VCaP (cell line): ENCODE data around the gene ZBTB5.

Experiments
- H3K27ac ChIP-seq: fragments of 450-650 bp; 2 replicates; pipeline ENCODE4 v1.5.1; 2017
- TF ChIP-seq, protein P1 (sequence below): fragments of 450-650 bp; conservative IDR thresholded peaks from 2 replicates; pipeline ENCODE4 v1.5.1; 2017; ENCODE audit warnings: mild to moderate bottlenecking, moderate library complexity

Gene ZBTB5

DNA sequence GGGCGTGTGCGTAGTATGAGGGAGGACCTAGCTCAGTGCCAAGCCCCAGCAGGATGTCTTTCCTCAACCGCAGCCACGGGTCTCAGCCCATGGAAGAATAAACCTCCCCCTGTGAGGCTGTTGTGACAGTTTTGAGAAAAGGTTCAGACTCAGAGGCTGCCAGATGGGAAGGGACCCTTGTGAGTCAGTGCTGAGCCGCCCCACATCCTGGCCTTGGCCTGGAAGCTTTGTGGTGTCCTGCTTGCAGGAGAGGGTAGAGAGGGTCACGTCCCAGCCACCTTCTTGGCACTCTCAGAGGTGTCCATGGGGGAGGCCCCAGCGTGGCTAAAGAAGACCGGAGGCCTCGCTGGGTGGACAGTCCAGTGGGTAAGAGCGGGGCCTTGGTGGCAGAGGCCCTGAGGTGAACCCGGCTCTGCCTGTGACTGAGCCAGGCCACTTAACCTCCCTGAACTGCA lies 39.9 kb downstream of the ZBTB5 start:
- peak overlapping the region; percentile 96; the same call in 1 of the 2 replicates for H3K27ac ChIP-seq
- TF ChIP-seq, protein P1, sequence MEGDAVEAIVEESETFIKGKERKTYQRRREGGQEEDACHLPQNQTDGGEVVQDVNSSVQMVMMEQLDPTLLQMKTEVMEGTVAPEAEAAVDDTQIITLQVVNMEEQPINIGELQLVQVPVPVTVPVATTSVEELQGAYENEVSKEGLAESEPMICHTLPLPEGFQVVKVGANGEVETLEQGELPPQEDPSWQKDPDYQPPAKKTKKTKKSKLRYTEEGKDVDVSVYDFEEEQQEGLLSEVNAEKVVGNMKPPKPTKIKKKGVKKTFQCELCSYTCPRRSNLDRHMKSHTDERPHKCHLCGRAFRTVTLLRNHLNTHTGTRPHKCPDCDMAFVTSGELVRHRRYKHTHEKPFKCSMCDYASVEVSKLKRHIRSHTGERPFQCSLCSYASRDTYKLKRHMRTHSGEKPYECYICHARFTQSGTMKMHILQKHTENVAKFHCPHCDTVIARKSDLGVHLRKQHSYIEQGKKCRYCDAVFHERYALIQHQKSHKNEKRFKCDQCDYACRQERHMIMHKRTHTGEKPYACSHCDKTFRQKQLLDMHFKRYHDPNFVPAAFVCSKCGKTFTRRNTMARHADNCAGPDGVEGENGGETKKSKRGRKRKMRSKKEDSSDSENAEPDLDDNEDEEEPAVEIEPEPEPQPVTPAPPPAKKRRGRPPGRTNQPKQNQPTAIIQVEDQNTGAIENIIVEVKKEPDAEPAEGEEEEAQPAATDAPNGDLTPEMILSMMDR: no peak

DNA sequence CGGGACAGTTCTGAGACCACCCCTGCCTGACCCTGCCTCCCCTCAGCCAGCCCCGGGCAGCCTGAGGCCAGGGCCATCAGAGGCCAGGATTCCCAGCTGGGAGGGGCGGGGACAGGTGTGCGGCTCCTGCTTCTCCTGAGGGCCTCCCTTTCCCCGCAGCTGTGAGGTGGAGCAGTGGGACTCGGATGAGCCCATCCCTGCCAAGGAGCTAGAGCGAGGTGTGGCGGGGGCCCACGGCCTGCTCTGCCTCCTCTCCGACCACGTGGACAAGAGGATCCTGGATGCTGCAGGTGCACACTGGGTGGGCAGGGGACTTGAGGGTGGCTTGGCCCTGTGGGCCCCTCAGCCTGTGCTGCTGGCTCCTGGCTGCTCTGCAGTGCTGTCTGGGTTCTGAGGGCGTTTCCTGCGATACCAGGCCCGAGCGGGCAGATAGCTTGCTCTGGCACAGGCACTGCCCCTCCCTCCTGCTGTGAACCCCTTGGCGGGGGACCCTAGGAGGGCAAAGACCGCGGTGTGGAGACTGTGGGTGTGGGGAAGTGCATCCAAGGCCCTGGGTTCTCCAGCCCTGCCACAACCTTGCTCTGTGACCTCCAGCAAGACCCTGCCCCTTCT lies 40.5 kb downstream of the ZBTB5 start:
- TF ChIP-seq, protein P1: no peak
- peak overlapping the region; percentile 96; the same call in 1 of the 2 replicates for H3K27ac ChIP-seq

DNA sequence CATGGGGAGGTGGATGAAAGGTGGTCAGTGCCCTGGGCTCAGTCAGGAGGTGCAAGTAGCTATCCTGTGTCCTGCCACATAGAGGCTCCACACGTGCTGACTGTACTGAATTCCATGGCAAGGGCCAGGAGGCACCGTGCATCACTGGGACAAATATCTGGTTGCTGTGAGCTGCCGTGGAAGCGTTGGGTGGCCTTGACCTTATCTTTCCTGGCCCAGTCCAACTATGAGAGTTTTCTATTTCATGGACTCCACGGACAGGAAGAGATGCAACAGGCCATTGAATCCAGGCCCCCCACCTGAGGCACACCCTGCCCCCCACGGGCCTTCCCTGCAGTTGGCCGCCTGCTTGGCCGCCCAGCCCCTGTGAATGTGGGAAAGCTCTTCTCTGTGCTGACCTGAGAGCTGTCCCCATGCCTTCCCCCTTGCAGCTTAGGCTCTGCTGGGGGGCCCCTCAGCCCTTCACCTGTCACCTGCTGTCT lies 41.0 kb downstream of the ZBTB5 start:
- TF ChIP-seq, protein P1: no peak
- peak overlapping the region; percentile 96; the same call in 1 of the 2 replicates for H3K27ac ChIP-seq

DNA sequence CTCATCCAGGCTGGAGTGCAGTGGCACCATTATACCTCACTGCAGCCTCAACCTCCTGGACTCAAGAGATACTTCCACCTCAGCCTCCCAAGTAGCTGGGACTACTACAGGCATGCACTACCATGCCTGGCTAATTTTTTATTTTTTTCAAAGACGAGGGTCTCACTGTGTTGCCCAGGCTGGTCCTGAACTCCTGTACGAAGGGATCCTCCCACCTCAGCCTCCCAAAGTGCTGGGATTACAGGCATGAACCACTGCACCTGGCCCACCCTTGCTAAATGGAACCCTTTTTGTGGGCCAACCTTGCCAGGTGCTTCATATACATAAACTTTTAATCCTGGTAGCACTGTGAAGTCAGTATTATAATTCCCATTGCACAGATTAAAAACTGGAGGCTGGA lies 41.7 kb downstream of the ZBTB5 start:
- TF ChIP-seq, protein P1: no peak
- peak overlapping the region; percentile 96 for H3K27ac ChIP-seq

DNA sequence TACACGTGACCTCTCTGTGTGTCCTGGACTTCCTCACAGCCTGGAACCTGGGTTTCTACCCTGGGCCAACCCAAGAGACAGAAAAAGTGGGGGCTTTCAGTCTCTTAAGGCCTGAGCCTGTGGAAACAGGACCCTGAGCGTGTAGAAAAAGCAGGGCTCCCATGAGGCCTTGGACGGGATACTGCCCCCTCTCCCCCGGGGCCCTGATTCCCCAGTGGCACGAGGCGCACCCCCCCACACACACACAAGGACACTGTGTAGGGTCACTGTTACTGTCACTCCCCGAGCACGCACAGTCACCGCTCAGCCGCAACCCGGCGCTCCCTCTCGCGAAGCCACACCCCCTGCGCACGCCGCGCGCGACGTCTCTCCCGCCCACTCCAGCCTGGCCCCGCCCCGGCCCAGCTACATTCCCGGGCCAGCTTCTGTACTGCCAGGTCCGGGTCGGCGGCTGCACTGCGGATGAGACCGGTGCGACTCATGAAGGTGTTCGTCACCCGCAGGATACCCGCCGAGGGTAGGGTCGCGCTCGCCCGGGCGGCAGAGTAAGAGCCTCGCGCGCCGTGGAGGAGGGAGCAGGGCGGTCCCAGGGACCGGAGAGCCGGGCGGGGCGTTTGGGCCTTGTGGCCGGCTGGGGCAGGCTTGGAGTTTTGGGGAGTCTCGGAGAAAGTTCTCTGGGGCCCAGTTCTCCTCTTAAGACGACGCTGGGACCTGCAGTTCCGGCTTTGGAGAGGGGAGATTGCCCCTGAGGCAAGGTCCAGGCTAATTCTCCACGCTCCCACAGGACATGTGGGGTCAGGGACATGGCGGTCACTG lies 42.8 kb downstream of the ZBTB5 start, which contains the start of gene GRHPR:
TSS of gene GRHPR (plus strand) at position 408 of the 816 bp plus-strand sequence. CDS start at position 463, 55 bp downstream.
- TF ChIP-seq, protein P1: no peak

DNA sequence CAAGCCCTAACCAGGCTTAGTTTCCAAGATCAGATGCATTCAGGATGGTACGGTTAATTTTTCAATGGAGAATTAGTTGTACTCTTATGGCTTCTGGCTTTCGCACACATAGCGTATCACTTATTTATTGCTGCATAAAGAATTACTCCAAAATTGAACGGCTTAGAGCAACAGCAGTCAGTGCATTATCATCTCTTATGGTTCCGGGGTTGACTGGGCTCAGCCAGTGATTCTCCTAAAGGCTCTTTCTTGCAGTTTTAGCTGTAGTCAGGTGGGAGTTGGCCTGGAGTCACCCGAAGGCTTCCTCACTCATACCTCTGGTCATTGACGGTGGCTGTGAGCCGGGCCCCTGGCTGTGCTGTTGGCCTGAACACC lies 43.3 kb downstream of the ZBTB5 start:
- TF ChIP-seq, protein P1: no peak
- peak overlapping the region; percentile 96 for H3K27ac ChIP-seq

More for the DNA sequence above, 42.8 kb downstream of the ZBTB5 start, which contains the start of gene GRHPR:
- peak within 1 kb of the TSS; percentile 96 for H3K27ac ChIP-seq
